Activated CD8-positive, alpha-beta memory T cell treated with anti-CD3 and anti-CD28 coated beads, Interleukin-2, amount 50 U/mL, for 4 hours (primary cell): Measurements from ENCODE around the gene EXOC2.
"Not testable (repeated sequence)": the region's sequence is repeated elsewhere in the genome, so short reads cannot be mapped to it uniquely, and the experiment has no call there.

Source experiments
- DNase-seq: peaks from one replicate; pipeline ENCODE4 v3.0.0-alpha.2; 2020

EXOC2 gene

GRCh38 chr6:680666-681340 is 12.1 kb downstream of the EXOC2 start:
- no peak for DNase-seq

GRCh38 chr6:680251-680650 is 12.7 kb downstream of the EXOC2 start:
- no peak for DNase-seq

GRCh38 chr6:679282-679681 is 13.7 kb downstream of the EXOC2 start:
- DNase-seq: no peak

GRCh38 chr6:678520-678919 is 14.4 kb downstream of the EXOC2 start:
- DNase-seq: no peak

- no peak for DNase-seq
Observed at GRCh38 chr6:677919-678318, 15.0 kb downstream of the EXOC2 start.

GRCh38 chr6:674956-675355 is 18.0 kb downstream of the EXOC2 start:
- no peak for DNase-seq

GRCh38 chr6:674406-674805 is 18.5 kb downstream of the EXOC2 start:
- DNase-seq: no peak

GRCh38 chr6:667253-667927 is 25.5 kb downstream of the EXOC2 start:
- DNase-seq: no peak

- no peak for DNase-seq
Observed at GRCh38 chr6:665403-666267, 27.3 kb downstream of the EXOC2 start.

GRCh38 chr6:663788-664187 is 29.2 kb downstream of the EXOC2 start:
- not testable (repeated sequence) for DNase-seq

- no peak for DNase-seq
Observed at GRCh38 chr6:659716-660581, 33.0 kb downstream of the EXOC2 start.

GRCh38 chr6:658244-658643 is 34.7 kb downstream of the EXOC2 start:
- DNase-seq: no peak

- DNase-seq: no peak
Observed at GRCh38 chr6:657743-658142, 35.2 kb downstream of the EXOC2 start.

GRCh38 chr6:656460-657252 is 36.3 kb downstream of the EXOC2 start, which contains the start of gene HUS1B:
Gene HUS1B (minus strand): TSS chr6:657100. CDS start chr6:656944, 156 bp downstream.
- DNase-seq: no peak

- DNase-seq: no peak
Observed at GRCh38 chr6:654136-654535, 38.8 kb downstream of the EXOC2 start.

GRCh38 chr6:652865-653264 is 40.1 kb downstream of the EXOC2 start:
- no peak for DNase-seq

GRCh38 chr6:650098-650497 is 42.8 kb downstream of the EXOC2 start:
- no peak for DNase-seq

GRCh38 chr6:642805-643204 is 50.1 kb downstream of the EXOC2 start:
- no peak for DNase-seq

GRCh38 chr6:641225-641985 is 51.5 kb downstream of the EXOC2 start:
- DNase-seq: no peak

GRCh38 chr6:636488-636887 is 56.5 kb downstream of the EXOC2 start:
- DNase-seq: no peak

- no peak for DNase-seq
Observed at GRCh38 chr6:635233-635632, 57.7 kb downstream of the EXOC2 start.
